Lower leg skin (tissue), 3 donors: Measurements from ENCODE around the gene SLC22A23.

ENCODE experiments used
- CTCF ChIP-seq, 3 donors: fragments of 450-650 bp; IDR thresholded peaks; one replicate each; pipeline ENCODE4 v1.5.1; 2016; ENCODE audit warnings: antibody characterized with exemption in 3 of 3, mild to moderate bottlenecking in 3 of 3, moderate library complexity in 2 of 3
- POLR2A ChIP-seq, 2 donors: fragments of 450-650 bp; IDR thresholded peaks; one replicate each; pipeline ENCODE4 v1.6.1; 2016 to 2017; ENCODE audit warnings: antibody characterized with exemption in 2 of 2, mild to moderate bottlenecking in 1 of 2, moderate library complexity in 1 of 2

GRCh38 chr6:3323696-3324261 is 133.1 kb downstream of the SLC22A23 start:
- no peak for TF ChIP-seq CTCF (IDR thresholded peaks at IDR 0.05)
- no peak for TF ChIP-seq POLR2A (IDR thresholded peaks at IDR 0.05)
